AG09309 (cell line): ENCODE measurements around the gene IPO7.

Experiments
- DNase-seq: peaks from one replicate; pipeline ENCODE4 v3.0.0-alpha.2; 2010; ENCODE audit warnings: low read depth
- H3K4me3 ChIP-seq: 2 replicates; pipeline ENCODE4 v1.5.1; 2011; ENCODE audit warnings: mild to moderate bottlenecking, low read depth, low read length, moderate library complexity; ENCODE audit not compliant: control insufficient read depth
- CTCF ChIP-seq: IDR thresholded peaks from 2 replicates; pipeline ENCODE4 v1.5.1; 2011; ENCODE audit warnings: mild to moderate bottlenecking, low read depth, low read length, inconsistent platforms; ENCODE audit not compliant: insufficient read depth, control insufficient read depth; ENCODE audit errors: missing control alignments

Gene IPO7

DNA sequence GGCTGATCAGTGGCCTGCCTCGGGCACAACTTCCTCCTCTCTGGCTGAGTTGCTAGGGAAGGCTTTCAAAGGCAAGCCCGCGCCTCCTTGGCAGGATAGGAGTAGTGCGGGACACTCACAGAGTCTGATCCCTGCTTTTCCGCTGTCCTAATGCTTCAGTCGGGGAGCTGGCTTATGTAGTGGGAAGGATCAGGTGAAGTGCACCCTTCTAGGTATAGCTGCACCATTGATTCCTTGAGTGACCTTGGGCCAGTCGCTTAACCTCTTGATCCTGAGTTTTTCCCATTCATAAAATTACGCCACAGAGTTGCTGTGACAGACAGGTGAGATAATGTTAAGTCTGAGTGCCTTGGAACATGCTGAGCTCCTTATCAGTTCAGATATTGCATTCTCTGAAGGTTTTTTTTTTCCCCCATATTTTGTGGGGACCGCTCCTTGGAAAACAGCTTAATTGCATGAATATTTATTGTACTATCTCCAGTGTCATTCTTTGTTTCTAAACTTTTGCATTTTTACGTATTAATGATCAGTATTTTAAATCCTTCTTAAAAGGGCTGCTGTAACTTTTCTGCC, 961 bp downstream of the IPO7 start:
- no peak for DNase-seq
- peak overlapping the region; percentile 95 for H3K4me3 ChIP-seq
- no peak for TF ChIP-seq CTCF

- TF ChIP-seq CTCF, result no peak
- H3K4me3 ChIP-seq, result peak overlapping the region; percentile 95
- DNase-seq, result no peak
Measured at GRCh38 chr11:9386086-9386485, 1.6 kb downstream of the IPO7 start.

GRCh38 chr11:9386901-9387300, 2.4 kb downstream of the IPO7 start:
- DNase-seq, result no peak
- no peak overlapping the region for H3K4me3 ChIP-seq
- TF ChIP-seq CTCF, result no peak

- no peak for TF ChIP-seq CTCF
- DNase-seq, result no peak
Measured at GRCh38 chr11:9396310-9396709, 11.9 kb downstream of the IPO7 start.

GRCh38 chr11:9396752-9397151, 12.3 kb downstream of the IPO7 start:
- no peak for TF ChIP-seq CTCF
- no peak for DNase-seq
- H3K4me3 ChIP-seq, result no peak overlapping the region

More at GRCh38 chr11:9396310-9396709, 11.9 kb downstream of the IPO7 start:
- H3K4me3 ChIP-seq, result no peak overlapping the region

GRCh38 chr11:9397746-9398680, 13.6 kb downstream of the IPO7 start:
- TF ChIP-seq CTCF, result no peak
- DNase-seq, result no peak
- H3K4me3 ChIP-seq, result no peak overlapping the region
